Breast epithelium (tissue), 4 donors: Measurements from ENCODE around the gene ATP6V1B1. TPM values are rescaled to one million over a fixed set of nuclear protein-coding genes. Genes with fewer than 3 reads are reported as not detected.
A peak's percentile ranks its signal among the peaks of the same experiment; 100 is the strongest.

Experiments
- DNase-seq, 2 donors: peaks; one replicate each; pipeline ENCODE4 v3.0.0-alpha.2; 2019; ENCODE audit warnings: low spot score in 2 of 2
- H3K27ac ChIP-seq, 2 donors: fragments of 200-600 bp; sonication (generic) in 1 of 2; one replicate each; pipeline ENCODE4 v1.5.1; 2016 to 2019; ENCODE audit warnings: mild to moderate bottlenecking in 1 of 2
- H3K27me3 ChIP-seq, 2 donors: fragments of 200-600 bp; sonication (generic) in 1 of 2; one replicate each; pipeline versions ENCODE4 v1.5.1 to v1.6.0; 2017 to 2019; ENCODE audit warnings: control low read depth in 1 of 2, mild to moderate bottlenecking in 1 of 2
- H3K36me3 ChIP-seq: fragments of 200-600 bp; one replicate; pipeline ENCODE4 v1.5.1; 2019
- H3K4me1 ChIP-seq, 2 donors: fragments of 200-600 bp; sonication (generic); one replicate each; pipeline ENCODE4 v1.5.1; 2016 to 2019; ENCODE audit warnings: control low read depth in 1 of 2
- H3K4me3 ChIP-seq, 3 donors: fragments of 200-600 bp; sonication (generic); 1 replicate in 2 of 3; 2 replicates in 1 of 3; pipeline ENCODE4 v1.5.1; 2016 to 2019; ENCODE audit warnings: mild to moderate bottlenecking in 3 of 3, moderate library complexity in 2 of 3
- H3K9me3 ChIP-seq, 2 donors: fragments of 200-600 bp; sonication (generic) in 1 of 2; one replicate each; pipeline ENCODE4 v1.5.1; 2016 to 2019; ENCODE audit warnings: control low read depth in 1 of 2
- CTCF ChIP-seq, 3 donors: fragments of 450-650 bp; IDR thresholded peaks; one replicate each; pipeline ENCODE4 v1.5.1; 2016 to 2017; ENCODE audit warnings: antibody characterized with exemption in 3 of 3, mild to moderate bottlenecking in 3 of 3, moderate library complexity in 3 of 3
- POLR2A ChIP-seq: fragments of 450-650 bp; IDR thresholded peaks from one replicate; pipeline ENCODE4 v1.6.1; 2016; ENCODE audit warnings: antibody characterized with exemption, mild to moderate bottlenecking, moderate library complexity
- POLR2AphosphoS5 ChIP-seq, 3 donors: sonication (generic); formaldehyde crosslinking; IDR thresholded peaks; one replicate each; pipeline ENCODE4 v1.6.1; 2017; ENCODE audit warnings: antibody characterized with exemption in 3 of 3
- intact Hi-C: fragments of 100-400 bp; cut with DNase I; formaldehyde crosslinking; loops from one replicate; pipeline ENCODE4 v1.15.1; 2023; ENCODE audit warnings: low total_unique reads
- total RNA-seq, 3 donors: library from RNA; depleted of rRNA; stranded (reverse); fragments of >200 nt; gene quantifications; one replicate each; pipeline ENCODE4 v1.1.0, GENCODE V29; 2016

Gene ATP6V1B1
- total RNA-seq, 3 donors from 2014 or later: 1.8 to 38.2 (median 4.6) TPM

DNA sequence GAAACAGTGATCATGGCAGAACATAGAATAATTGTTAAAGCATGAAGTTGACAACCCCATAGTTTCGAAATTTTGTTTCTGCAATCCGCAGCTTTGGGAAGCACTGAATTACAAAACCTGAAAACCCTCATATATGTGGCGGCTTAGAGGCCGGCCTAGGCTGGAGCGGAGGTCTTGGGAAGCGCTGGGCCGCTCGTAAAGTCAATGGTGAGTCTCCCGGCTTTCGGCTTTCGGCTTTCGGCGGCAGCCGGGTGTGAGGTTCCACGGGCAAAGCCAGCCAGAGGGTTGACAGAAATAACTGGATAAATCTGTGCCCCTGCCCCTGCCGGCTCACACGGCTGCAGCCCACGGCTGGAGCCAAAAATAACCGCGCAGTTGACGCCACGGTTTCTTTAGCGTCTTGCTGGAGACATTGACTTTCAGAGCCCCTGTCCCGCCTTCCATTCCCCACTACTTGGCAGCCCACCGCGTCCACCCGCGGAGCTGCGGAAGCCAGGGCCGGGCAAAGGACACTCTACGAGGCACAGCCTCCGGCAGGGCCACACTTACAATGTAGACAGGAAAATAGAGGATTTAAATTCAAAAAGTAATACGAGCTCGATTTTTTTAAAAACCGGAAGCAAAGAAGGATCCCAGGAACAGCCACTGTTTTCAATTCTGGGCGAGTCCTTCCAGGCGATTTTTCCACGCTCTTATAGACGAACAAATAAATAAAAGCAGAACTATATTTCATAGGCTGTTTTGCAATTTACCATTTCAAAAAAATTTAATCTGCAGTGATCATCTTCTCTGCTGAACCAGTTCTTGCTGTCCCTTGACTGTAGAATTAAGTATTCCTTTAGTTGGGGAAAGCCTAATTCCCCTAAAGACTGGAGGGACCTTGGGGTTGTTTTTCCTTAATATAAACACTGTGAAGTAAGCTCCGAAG, 28.3 kb upstream of the ATP6V1B1 start:
- intact Hi-C loops: no loop called here
- Histone ChIP-seq H3K4me3 (peak overlapping the region; percentile 22 to 40 (median 24)), H3K36me3 (no peaks in the 10 kb centered on the region), H3K27me3 (peaks cover 0 to 13% of the 10 kb centered on the region in 2 donors), H3K27ac (peak overlapping the region; percentile 6 to 16), H3K9me3 (no peaks in the 10 kb centered on the region), H3K4me1 (no peaks in the 10 kb centered on the region)
- TF ChIP-seq POLR2A: no peak
- TF ChIP-seq CTCF (IDR thresholded peaks at IDR 0.05): no peak
- no peak for TF ChIP-seq POLR2AphosphoS5 (IDR thresholded peaks at IDR 0.05)
- DNase-seq: no peak

DNA sequence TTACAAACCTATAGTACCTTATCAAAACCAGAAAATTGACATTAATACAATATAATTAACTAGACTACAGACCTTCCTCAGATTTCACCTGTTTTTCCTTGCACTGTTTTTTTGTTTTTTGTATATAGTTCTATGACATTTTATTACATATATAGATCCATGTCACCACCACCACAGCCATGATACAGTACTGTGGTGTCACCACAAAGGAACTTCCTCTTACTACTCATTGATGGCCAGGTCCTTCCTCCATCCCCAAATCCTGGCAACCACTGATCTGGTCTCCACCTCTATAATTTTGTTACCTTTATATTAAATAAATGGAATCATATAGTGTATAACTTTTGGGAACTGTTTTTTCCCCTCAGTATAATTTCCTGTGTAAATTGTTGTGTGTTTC, 19.4 kb upstream of the ATP6V1B1 start:
- Histone ChIP-seq H3K27ac (no peak overlapping the region), H3K9me3 (no peaks in the 10 kb centered on the region), H3K4me3 (no peak overlapping the region), H3K36me3 (no peaks in the 10 kb centered on the region), H3K27me3 (no peaks in the 10 kb centered on the region), H3K4me1 (no peaks in the 10 kb centered on the region)
- TF ChIP-seq CTCF (IDR thresholded peaks at IDR 0.05): no peak
- TF ChIP-seq POLR2AphosphoS5 (IDR thresholded peaks at IDR 0.05): no peak
- intact Hi-C loops: no loop called here
- no peak for DNase-seq

DNA sequence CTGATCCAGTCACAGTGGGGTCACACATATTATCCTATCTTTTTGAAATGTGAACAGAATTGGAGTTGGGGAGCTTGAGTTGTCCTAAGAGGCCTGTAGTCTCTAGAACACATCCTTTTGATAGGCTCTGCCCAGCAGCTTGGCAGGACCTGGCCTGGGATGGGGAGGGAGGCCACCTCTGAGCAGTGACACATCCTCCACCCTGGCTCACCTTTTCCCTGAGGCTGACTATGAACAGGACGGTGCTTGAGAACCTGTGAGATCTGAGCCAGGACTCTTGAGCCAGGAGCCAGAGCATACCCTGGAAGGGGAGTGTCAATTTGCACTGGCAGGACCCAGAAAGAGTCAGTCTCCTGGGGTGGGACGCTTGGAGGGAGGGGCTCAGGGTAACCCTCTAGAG, 17.7 kb upstream of the ATP6V1B1 start:
- intact Hi-C loops: no loop called here
- Histone ChIP-seq H3K4me3 (no peak overlapping the region), H3K27ac (no peak overlapping the region), H3K4me1 (no peaks in the 10 kb centered on the region), H3K27me3 (no peaks in the 10 kb centered on the region), H3K36me3 (no peaks in the 10 kb centered on the region), H3K9me3 (no peaks in the 10 kb centered on the region)
- no peak for DNase-seq
- TF ChIP-seq POLR2AphosphoS5 (IDR thresholded peaks at IDR 0.05) (no peak), POLR2A (no peak), CTCF (IDR thresholded peaks at IDR 0.05) (no peak)

GRCh38 chr2:70919672-70920366, 15.9 kb upstream of the ATP6V1B1 start:
- H3K9me3 ChIP-seq: no peaks in the 10 kb centered on the region
- no peaks in the 10 kb centered on the region for H3K36me3 ChIP-seq
- H3K27me3 ChIP-seq: no peaks in the 10 kb centered on the region
- peak; percentile 73 to 88 for DNase-seq
- peak; percentile 64 to 88 (median 88) for TF ChIP-seq CTCF (IDR thresholded peaks at IDR 0.05)
- TF ChIP-seq POLR2A: no peak
- no peak overlapping the region for H3K27ac ChIP-seq
- H3K4me1 ChIP-seq: no peaks in the 10 kb centered on the region
- H3K4me3 ChIP-seq: no peak overlapping the region
- intact Hi-C loops: no loop called here

GRCh38 chr2:70920367-70920715, 15.4 kb upstream of the ATP6V1B1 start:
- Histone ChIP-seq H3K27me3 (no peaks in the 10 kb centered on the region), H3K9me3 (no peaks in the 10 kb centered on the region), H3K36me3 (no peaks in the 10 kb centered on the region), H3K4me1 (no peaks in the 10 kb centered on the region), H3K27ac (no peak overlapping the region), H3K4me3 (no peak overlapping the region)
- no peak for DNase-seq
- TF ChIP-seq CTCF (IDR thresholded peaks at IDR 0.05) (no peak), POLR2A (no peak), POLR2AphosphoS5 (IDR thresholded peaks at IDR 0.05) (no peak)
- intact Hi-C loops: no loop called here
